ENCODE results near the gene KLF16.

GRCh38 chr19:1875646-1876495 is 12.5 kb upstream of the KLF16 start:
- TF ChIP-seq POLR2A (IDR thresholded peaks at IDR 0.05) (peak; percentile 4 to 93), CTCF (IDR thresholded peaks at IDR 0.05) (peak in 3 of 12 donors; percentile 9 to 15 (median 13))
